GM18858 (cell line): ENCODE data around the gene LMNTD2.

Experiments used
- ATAC-seq: cut with Tn5 transposase; IDR thresholded peaks from one replicate; pipeline ENCODE4 v1.9.1; 2021; ENCODE audit not compliant: unreplicated experiment

Gene LMNTD2

DNA sequence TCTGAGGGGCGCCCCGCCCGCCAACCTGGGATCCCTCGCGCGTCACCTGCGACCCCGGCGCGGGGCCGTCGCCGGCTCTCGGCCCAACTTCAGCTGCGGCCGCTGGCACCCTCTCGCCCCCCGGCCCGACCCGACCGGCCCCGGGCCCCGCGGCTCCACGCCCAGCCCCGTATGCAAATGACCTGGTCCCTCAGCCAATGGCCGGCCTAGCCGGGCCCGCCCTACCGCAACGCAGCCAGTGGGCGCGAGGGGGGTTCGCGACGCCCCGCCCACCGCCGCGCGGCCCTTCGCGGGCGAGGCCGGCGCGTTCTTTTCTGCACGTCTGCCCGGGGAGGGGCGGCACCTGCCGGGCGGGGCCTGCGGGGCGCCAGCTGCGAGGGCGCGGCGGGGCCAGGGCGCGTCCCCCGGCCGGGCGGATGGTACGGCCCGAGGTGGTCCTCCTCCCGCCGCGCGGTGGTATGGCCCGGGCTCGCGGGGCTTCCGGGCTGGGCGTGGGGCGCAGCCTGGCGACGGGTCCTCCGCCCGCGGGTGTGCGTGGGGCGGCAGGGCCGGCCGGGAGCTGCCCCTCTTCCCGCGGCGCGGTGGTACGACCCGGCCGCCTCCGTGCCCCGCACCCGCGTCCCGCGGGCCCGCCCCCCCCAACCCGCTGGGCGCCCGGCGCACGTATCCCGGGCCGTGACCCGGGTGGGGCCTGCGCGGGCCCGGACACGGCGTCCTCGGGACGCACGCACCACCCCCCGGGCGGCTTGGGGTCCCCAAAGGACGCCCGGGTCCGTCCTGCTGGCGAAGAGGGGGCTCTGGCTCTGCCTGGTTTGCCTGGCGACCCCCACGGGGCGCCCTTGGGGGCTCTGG is 8.0 kb upstream of the LMNTD2 start:
- ATAC-seq, result peak; percentile 74

GRCh38 chr11:567629-568292 is 7.2 kb upstream of the LMNTD2 start:
- ATAC-seq, result no peak

GRCh38 chr11:567011-567628 is 6.6 kb upstream of the LMNTD2 start:
- ATAC-seq, result no peak

- ATAC-seq, result no peak
These were observed 5.5 kb upstream of the LMNTD2 start for GRCh38 chr11:565921-566509.

- ATAC-seq, result no peak
These were observed 3.5 kb upstream of the LMNTD2 start for GRCh38 chr11:563812-564578.

- ATAC-seq, result no peak
These were observed 2.7 kb upstream of the LMNTD2 start for GRCh38 chr11:563066-563811.

GRCh38 chr11:562046-562645 is 1.6 kb upstream of the LMNTD2 start:
- no peak for ATAC-seq

DNA sequence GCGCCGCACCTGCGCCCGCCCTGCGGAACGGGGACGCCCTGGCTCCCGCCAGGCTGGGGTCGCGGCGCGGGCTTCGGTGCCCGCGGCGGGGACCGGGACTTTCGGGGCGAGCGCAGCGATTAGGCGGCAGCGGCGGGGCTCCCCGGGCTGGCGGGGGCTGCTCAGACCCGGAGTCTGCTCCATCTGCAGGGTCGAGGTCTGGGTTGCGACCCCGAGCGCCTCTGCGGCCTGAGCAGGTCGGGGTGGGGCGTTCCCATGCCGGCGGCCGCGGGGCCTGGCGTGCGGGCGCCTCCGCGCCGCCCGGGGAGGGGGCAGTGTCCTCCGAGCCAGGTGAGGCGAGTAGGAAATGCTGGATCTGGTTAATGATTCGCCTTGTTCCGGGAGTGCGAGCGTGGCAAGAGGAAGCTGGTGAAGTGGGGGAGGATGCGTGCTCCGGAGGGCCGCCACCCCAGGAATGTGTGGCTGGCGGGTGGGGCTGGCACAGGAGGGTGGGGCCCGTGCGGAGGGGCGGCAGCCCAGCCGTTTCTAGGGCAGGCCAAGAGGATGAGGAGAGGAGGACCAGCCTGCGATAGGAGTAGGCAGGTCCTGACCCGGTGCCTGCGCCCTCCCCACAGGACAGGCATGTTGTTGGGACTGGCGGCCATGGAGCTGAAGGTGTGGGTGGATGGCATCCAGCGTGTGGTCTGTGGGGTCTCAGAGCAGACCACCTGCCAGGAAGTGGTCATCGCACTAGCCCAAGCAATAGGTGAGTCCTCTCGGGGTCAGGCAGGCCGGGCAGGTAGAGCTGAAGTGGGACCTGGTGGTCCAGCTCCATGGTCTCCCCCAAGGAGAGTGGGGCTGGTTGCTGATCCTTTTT is 838 bp upstream of the LMNTD2 start:
- peak; percentile 24 for ATAC-seq

DNA sequence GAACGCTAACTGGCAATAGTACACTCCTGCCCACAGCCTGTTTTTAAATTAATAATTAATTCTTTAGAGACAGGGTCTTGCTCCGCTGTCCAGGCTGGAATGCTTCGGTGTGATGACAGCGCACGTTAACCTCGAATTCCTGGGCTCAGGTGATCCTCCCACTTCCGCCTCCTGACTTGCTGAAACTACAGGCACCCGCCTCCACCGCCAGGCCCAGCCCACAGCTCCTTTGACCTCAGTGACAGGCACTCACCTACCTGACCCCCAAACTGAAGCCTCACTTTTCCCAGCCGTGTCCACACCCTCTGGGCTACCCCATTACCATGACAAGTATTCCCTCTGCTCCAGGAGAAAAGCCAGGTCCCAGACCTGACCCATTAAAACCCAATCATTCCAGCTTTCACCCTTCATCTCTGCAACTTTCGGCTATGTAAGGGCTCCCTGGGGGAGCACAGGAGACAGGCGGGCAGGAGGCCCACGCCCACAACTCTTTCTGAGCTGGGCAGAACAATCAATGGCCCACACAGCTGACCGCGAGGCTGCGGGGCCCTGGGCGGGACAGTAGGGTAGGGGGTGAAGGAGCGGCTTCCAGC is 730 bp downstream of the LMNTD2 start:
- no peak for ATAC-seq

DNA sequence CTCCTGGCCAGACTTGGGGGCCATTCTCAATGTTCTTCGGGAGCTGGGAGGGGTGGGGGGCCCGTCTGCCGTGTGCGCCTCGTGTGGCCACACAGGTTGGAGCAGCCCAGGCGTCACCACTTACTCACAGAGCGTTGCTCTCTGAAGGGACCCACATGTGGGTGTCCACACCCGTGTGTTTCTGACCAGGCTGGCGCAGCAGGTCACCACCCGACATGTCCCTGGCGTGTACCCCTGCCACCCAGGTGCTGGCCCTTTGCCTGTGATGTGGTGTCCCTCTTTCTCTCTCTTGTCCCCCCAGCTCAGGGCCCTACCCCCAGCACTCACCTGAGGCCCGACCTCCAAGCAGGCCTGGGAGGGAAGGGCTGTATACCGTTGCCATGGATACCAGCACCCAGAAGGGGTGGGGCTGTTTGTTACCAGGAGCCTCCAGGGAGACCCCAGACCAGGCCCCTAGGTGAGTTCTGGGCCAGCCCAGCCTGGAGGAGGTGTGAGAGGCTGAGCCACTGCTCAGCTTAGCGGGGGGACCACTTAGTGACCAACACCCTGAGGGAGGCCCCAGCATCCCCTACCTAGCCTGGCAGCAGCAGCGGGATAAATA is 1.4 kb downstream of the LMNTD2 start:
- ATAC-seq, result no peak

- no peak for ATAC-seq
These were observed 2.0 kb downstream of the LMNTD2 start for GRCh38 chr11:558503-558902.

DNA sequence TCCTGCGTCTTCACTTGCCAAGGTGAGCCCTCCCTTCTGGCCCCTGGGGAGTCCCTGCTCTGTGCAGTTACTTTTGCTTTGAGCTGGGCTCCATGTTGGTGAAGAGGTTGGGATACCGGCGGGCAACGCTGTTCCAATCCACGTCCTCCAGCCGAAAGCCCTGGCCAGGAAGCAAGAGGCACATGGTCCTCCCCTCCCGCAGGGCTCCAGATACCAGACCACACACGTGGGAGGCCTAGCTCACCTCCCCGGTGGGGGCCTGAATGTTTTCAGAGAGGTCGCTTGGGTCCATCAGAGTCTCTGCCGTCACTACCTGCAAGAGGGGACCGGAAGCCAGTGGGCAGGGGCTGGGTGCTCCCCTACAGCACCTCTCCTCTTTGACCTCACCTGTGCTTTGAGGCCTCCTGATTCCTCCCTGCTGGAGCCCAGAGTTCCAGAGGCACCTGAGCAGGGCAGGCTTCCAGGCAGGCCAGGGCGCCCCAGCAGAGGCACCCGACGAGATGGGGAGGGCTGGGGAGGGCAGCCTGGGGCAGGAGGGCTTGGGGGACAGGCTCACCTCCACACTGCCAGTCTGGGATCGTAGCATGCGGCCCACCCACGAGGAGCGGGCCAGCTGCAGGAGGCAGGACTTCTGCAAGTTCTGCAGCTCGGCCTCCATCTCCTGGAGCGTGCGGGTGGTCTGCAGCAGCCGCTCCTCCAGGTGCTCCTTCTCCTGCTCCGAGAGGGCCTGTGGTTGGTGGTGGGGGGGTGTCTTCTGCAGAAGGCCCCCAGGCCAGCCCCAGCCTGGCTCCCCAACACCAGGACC is 3.0 kb downstream of the LMNTD2 start:
- no peak for ATAC-seq

DNA sequence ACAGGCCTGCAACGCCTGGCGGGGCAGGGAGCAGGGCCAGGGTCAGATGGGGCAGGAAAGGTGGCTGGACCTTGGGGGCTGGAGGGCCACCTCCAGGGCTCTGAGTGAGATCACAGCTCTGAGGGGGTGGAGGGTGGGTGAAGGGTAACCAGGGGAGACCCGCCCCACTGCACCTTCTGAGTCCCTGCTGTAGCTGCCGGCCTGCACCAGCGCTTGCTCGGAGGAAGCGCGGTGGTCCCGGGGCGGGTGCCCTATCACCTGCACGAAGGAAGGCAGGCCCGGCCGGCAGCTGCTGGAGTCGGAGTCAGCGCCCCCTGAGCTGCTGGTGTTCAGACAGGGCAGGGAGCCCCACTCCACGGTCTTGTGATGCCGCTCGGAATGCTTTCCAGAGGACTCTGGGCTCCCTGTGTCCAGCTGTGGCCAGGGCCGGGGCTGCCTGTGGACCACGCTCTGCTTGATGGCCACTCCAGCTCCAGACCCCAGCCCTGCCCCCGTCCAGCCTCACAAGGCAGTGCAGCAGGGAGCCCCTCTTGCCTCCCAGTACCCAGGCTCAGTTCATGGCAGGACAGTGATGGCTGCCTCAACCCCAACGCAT is 3.8 kb downstream of the LMNTD2 start:
- ATAC-seq, result no peak

GRCh38 chr11:555780-556661 is 4.5 kb downstream of the LMNTD2 start:
- ATAC-seq, result no peak

DNA sequence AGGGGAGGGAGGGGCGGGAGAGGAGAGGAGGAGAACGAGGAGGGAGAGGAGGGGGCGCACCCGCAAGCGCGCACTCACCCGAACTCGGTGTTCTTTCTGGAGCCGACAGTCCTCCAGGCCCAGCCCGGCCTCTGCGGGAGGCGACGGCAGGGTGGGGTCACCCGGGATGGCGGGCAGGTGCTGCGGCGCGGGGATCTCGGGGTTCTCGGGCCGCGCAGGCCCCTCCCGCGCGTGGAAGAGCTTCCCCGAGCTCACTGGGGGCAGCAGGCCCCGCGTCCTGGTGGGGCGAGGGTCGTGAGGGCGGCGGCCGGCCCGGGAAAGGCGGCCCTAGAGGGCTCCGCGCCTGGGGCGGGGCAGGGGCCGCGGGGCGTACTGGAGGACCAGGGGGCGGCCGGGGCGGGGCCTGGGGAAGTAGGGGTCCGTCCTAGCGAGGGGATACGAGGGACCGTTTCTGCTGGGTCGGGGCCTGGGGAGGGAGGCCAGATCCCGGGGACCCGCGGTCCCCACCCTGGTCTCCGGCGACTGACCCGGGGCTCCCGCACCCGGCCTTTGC is 5.2 kb downstream of the LMNTD2 start:
- no peak for ATAC-seq
